Parathyroid adenoma (tissue), 2 donors: Measurements from ENCODE around the gene SNRPB.

Source experiments
- H2AFZ ChIP-seq: fragments of 300-600 bp; sonication (generic); one replicate; pipeline ENCODE4 v1.7.0; 2017; ENCODE audit warnings: antibody characterized with exemption, mild to moderate bottlenecking
- H3K27ac ChIP-seq: fragments of 300-600 bp; sonication (generic); one replicate; pipeline ENCODE4 v1.7.0; 2017
- H3K27me3 ChIP-seq: fragments of 300-600 bp; sonication (generic); one replicate; pipeline ENCODE4 v1.7.0; 2017; ENCODE audit warnings: low read length; ENCODE audit not compliant: control insufficient read depth, insufficient read depth
- H3K36me3 ChIP-seq: fragments of 300-600 bp; sonication (generic); one replicate; pipeline ENCODE4 v1.7.0; 2017; ENCODE audit warnings: low read length; ENCODE audit not compliant: control insufficient read depth, insufficient read depth
- H3K4me1 ChIP-seq: fragments of 300-600 bp; sonication (generic); one replicate; pipeline ENCODE4 v1.7.0; 2017; ENCODE audit warnings: control low read depth
- H3K4me2 ChIP-seq: fragments of 300-600 bp; sonication (generic); one replicate; pipeline ENCODE4 v1.7.0; 2017; ENCODE audit warnings: low read length
- H3K4me3 ChIP-seq: fragments of 300-600 bp; sonication (generic); one replicate; pipeline ENCODE4 v1.7.0; 2017; ENCODE audit warnings: low read depth, low read length
- H3K79me2 ChIP-seq: fragments of 300-600 bp; sonication (generic); one replicate; pipeline ENCODE4 v1.7.0; 2017; ENCODE audit warnings: control low read depth
- H3K9ac ChIP-seq: fragments of 300-600 bp; sonication (generic); one replicate; pipeline ENCODE4 v1.7.0; 2017; ENCODE audit warnings: mild to moderate bottlenecking
- H3K9me3 ChIP-seq: fragments of 300-600 bp; sonication (generic); one replicate; pipeline ENCODE4 v1.7.0; 2017; ENCODE audit warnings: low read length; ENCODE audit not compliant: control insufficient read depth
- TF ChIP-seq, protein P1 (sequence below): fragments of 300-600 bp; sonication (generic); IDR thresholded peaks from one replicate; pipeline ENCODE4 v1.7.0; 2017; ENCODE audit warnings: antibody characterized with exemption, mild to moderate bottlenecking
- donor health status: primary hyperparathyroidism.

Gene SNRPB

GRCh38 chr20:2485661-2486060 lies 15.1 kb upstream of the SNRPB start:
- H3K27ac ChIP-seq = no peak overlapping the region

DNA sequence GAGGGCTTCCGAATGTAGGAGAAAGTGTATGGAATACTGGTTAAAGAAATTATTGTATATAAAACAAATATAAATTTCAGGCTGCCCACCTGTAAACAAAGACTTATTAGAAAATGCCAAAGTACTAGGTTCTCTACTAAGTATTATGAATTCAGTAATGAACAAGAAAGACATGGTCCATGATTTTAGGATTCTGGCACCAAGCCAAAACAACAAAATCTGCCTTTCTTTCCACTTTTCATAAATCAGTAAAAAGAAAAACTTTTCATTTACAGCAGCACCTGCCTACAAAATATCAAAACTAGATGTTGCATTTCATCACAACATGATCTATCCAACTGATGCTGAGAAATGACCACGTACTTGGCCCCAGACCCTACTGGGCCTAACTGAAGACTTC lies 14.5 kb upstream of the SNRPB start:
- H3K27me3 ChIP-seq = no peaks in the 10 kb centered on the region
- H3K79me2 ChIP-seq = no peaks in the 10 kb centered on the region
- no peak overlapping the region for H3K4me2 ChIP-seq
- TF ChIP-seq, protein P1, sequence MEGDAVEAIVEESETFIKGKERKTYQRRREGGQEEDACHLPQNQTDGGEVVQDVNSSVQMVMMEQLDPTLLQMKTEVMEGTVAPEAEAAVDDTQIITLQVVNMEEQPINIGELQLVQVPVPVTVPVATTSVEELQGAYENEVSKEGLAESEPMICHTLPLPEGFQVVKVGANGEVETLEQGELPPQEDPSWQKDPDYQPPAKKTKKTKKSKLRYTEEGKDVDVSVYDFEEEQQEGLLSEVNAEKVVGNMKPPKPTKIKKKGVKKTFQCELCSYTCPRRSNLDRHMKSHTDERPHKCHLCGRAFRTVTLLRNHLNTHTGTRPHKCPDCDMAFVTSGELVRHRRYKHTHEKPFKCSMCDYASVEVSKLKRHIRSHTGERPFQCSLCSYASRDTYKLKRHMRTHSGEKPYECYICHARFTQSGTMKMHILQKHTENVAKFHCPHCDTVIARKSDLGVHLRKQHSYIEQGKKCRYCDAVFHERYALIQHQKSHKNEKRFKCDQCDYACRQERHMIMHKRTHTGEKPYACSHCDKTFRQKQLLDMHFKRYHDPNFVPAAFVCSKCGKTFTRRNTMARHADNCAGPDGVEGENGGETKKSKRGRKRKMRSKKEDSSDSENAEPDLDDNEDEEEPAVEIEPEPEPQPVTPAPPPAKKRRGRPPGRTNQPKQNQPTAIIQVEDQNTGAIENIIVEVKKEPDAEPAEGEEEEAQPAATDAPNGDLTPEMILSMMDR = no peak
- H3K36me3 ChIP-seq = no peaks in the 10 kb centered on the region
- no peaks in the 10 kb centered on the region for H3K4me1 ChIP-seq
- no peak overlapping the region for H2AFZ ChIP-seq
- H3K9ac ChIP-seq = no peak overlapping the region
- no peak overlapping the region for H3K4me3 ChIP-seq
- no peak overlapping the region for H3K27ac ChIP-seq
- no peaks in the 10 kb centered on the region for H3K9me3 ChIP-seq

More at GRCh38 chr20:2485661-2486060, 15.1 kb upstream of the SNRPB start:
- Histone ChIP-seq H2AFZ (no peak overlapping the region), H3K79me2 (no peaks in the 10 kb centered on the region), H3K9me3 (no peaks in the 10 kb centered on the region), H3K36me3 (no peaks in the 10 kb centered on the region), H3K4me3 (no peak overlapping the region), H3K9ac (no peak overlapping the region), H3K4me1 (no peaks in the 10 kb centered on the region), H3K27me3 (no peaks in the 10 kb centered on the region), H3K4me2 (no peak overlapping the region)
- TF ChIP-seq, protein P1 = no peak

DNA sequence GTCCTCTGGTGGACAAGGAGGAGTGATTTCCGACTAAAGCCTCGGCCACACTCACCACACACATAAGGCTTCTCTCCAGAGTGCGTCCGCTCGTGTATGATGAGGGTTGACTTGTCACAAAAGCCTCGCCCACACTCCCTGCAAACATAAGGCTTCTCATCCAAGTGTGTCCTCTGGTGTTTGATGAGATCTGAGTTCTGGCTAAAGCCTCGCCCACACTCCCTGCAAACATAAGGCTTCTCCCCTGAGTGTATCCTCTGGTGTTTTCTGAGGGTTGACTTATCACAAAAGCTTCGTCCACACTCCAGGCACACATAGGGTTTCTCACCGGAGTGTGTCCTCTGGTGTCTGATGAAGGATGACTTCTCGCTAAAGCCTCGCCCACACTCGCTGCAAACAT lies 12.9 kb upstream of the SNRPB start:
- no peaks in the 10 kb centered on the region for H3K79me2 ChIP-seq
- no peak overlapping the region for H3K27ac ChIP-seq
- H2AFZ ChIP-seq = no peak overlapping the region
- H3K36me3 ChIP-seq = no peaks in the 10 kb centered on the region
- no peak overlapping the region for H3K9ac ChIP-seq
- no peaks in the 10 kb centered on the region for H3K27me3 ChIP-seq
- H3K4me2 ChIP-seq = no peak overlapping the region
- H3K4me3 ChIP-seq = no peak overlapping the region
- TF ChIP-seq, protein P1 = no peak
- no peaks in the 10 kb centered on the region for H3K4me1 ChIP-seq
- H3K9me3 ChIP-seq = no peaks in the 10 kb centered on the region

DNA sequence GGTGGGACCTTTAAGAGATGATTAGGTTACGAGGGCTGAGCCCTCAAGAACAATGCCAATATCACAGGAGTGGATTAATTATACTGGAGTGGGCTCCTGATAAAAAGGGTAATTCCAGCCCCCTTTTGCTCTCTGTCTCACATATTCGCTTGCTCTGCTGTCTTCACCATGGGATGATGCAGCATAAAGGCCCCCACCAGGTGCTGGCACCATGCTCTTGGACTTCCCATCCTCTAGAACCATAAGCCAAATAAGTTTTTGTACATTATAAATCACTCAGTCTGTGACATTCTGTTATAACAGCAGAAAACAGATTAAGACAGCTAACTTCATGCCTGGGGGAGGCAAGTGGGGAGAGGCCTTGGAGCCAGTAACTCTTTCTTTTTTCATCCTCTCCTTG lies 9.8 kb upstream of the SNRPB start:
- no peak overlapping the region for H3K4me2 ChIP-seq
- TF ChIP-seq, protein P1 = no peak
- H3K27ac ChIP-seq = no peak overlapping the region
- H3K79me2 ChIP-seq = no peaks in the 10 kb centered on the region
- H3K4me1 ChIP-seq = no peaks in the 10 kb centered on the region
- no peak overlapping the region for H2AFZ ChIP-seq
- H3K27me3 ChIP-seq = no peaks in the 10 kb centered on the region
- no peak overlapping the region for H3K9ac ChIP-seq
- H3K4me3 ChIP-seq = no peak overlapping the region
- no peaks in the 10 kb centered on the region for H3K9me3 ChIP-seq
- H3K36me3 ChIP-seq = no peaks in the 10 kb centered on the region

DNA sequence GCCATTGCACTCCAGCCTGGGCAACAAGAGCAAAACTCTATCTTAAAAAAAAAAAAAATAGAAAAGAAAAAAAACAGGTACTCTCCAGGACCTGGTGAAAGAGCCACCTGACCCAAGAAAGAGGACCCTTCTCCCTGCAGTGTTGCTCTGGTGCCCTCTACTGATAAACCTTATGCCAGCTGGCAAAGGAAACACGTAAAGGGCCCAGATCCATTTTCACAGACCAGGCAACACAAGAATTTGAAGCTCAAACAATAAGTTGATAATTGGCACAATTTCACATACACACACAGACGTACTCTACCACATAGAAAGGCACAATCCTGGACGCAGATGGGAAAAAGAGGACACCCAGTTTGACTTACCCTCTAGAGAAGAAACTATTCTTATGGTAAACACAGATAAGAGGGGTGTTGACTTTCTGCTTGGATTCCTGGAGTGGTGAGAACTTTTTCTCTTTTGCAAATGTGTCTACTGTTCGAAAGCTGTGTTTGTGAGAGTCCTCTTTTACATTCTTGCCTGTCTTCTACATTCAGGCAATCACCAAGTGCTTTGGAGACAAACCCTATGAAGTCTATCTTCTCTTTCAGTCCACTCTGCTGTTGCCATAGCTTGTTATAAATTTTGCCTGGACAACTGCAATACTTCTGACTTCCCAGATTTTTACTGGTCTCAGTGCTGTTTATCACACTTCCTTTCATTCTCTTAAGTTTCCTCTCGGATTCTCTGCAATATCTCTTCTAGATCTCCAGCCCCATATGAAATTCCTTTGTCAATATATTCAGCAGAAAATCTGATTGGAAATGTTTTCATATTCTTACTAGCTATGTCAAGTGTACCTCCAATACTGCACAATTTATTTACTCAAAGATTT lies 6.4 kb upstream of the SNRPB start:
- Histone ChIP-seq H3K36me3 (no peaks in the 10 kb centered on the region), H2AFZ (no peak overlapping the region), H3K4me3 (no peak overlapping the region), H3K79me2 (no peaks in the 10 kb centered on the region), H3K4me2 (no peak overlapping the region), H3K27me3 (no peaks in the 10 kb centered on the region), H3K9ac (no peak overlapping the region), H3K27ac (no peak overlapping the region), H3K9me3 (no peaks in the 10 kb centered on the region), H3K4me1 (no peaks in the 10 kb centered on the region)
- TF ChIP-seq, protein P1 = no peak
